HCT116 (cell line): Measurements from ENCODE around the gene ABL1. TPM values are rescaled to one million over a fixed set of nuclear protein-coding genes. Genes with fewer than 3 reads are reported as not detected.

Source experiments
- ATAC-seq: fragments of 200-7000 bp; cut with Tn5 transposase; 2 replicates; pipeline ENCODE4 v1.9.1; 2020; ENCODE audit warnings: mild to moderate bottlenecking, moderate library complexity
- BruUV-seq: library from RNA; stranded (reverse); fragments of 400-500 nt; replicated peaks from 2 replicates; lab custom pipeline; 2021; lab: Mats Ljungman, UMichigan
- CTCF ChIA-PET: fragments of 300-600 bp; sonication (Branson Sonifier 250); formaldehyde crosslinking; loops from one replicate; lab custom pipeline; 2021; ENCODE audit warnings: antibody characterized with exemption; lab: Charles Lee
- POLR2A ChIA-PET: fragments of 300-600, 350-600 bp; sonication (Branson Sonifier 250); formaldehyde crosslinking; loops from one replicate; lab custom pipeline; 2021; ENCODE audit warnings: antibody characterized with exemption; lab: Charles Lee
- RAD21 ChIA-PET, 2 experiments: fragments of 300-600 bp; sonication (Branson Sonifier 250); formaldehyde crosslinking; loops; one replicate each; lab custom pipeline; 2023; ENCODE audit warnings: low total read pairs in 2 of 2; ENCODE audit not compliant: uncharacterized antibody in 2 of 2, unreplicated experiment in 2 of 2, low non-redundant PET in 1 of 2; lab: Charles Lee
- DNase-seq: peaks from one replicate; pipeline ENCODE4 v3.0.0-alpha.2; 2010; ENCODE audit warnings: low read depth, low spot score
- H2AFZ ChIP-seq: fragments of 200-600 bp; shearing (Covaris generic), sonication (generic); 2 replicates; pipeline ENCODE4 v1.6.1; 2017; ENCODE audit warnings: low read depth, mixed run types, mixed read lengths, antibody characterized with exemption, low read length; ENCODE audit not compliant: poor library complexity, severe bottlenecking
- H3K27ac ChIP-seq: 2 replicates; pipeline ENCODE4 v1.5.1; 2012; ENCODE audit warnings: low read depth, low read length
- H3K27me3 ChIP-seq: fragments of 200-600 bp; sonication (generic); 2 replicates; pipeline ENCODE4 v1.6.1; 2016; ENCODE audit warnings: mixed run types, low read length, mixed read lengths; ENCODE audit not compliant: insufficient read depth
- H3K36me3 ChIP-seq, 2 experiments: fragments of 200-500 bp in 1 of 2; fragments of 200-600 bp in 1 of 2; sonication (Bioruptor generic) in 1 of 2; sonication (generic) in 1 of 2; 2 replicates each; pipeline versions ENCODE4 v1.5.1 to v1.6.1; 2014 to 2016; ENCODE audit warnings: low read length in 2 of 2, inconsistent platforms in 1 of 2, mixed read lengths in 1 of 2, mixed run types in 1 of 2; ENCODE audit not compliant: insufficient read depth in 2 of 2, control insufficient read depth in 1 of 2
- H3K4me1 ChIP-seq, 2 experiments: fragments of 200-600 bp in 1 of 2; sonication (generic) in 1 of 2; 2 replicates each; pipeline versions ENCODE4 v1.5.1 to v1.6.1; 2012 to 2017; ENCODE audit warnings: low read length in 2 of 2, inconsistent platforms in 1 of 2, mild to moderate bottlenecking in 1 of 2, mixed read lengths in 1 of 2, mixed run types in 1 of 2, moderate library complexity in 1 of 2; ENCODE audit not compliant: insufficient read depth in 2 of 2, control insufficient read depth in 1 of 2
- H3K4me2 ChIP-seq: fragments of 200-600 bp; sonication (generic); 2 replicates; pipeline ENCODE4 v1.6.1; 2017; ENCODE audit warnings: mixed run types, low read length, mixed read lengths
- H3K4me3 ChIP-seq, 2 experiments: fragments of 200-600 bp in 1 of 2; sonication (generic) in 1 of 2; replicated peaks in 1 of 2; 2 replicates each; pipeline ENCODE4 v1.5.1; 2011 to 2016; ENCODE audit warnings: low read length in 2 of 2, control low read depth in 1 of 2, low read depth in 1 of 2, mild to moderate bottlenecking in 1 of 2, mixed read lengths in 1 of 2, mixed run types in 1 of 2
- H3K79me2 ChIP-seq: fragments of 200-600 bp; sonication (generic); 2 replicates; pipeline ENCODE4 v1.6.1; 2017; ENCODE audit warnings: mild to moderate bottlenecking, mixed run types, low read length, moderate library complexity, mixed read lengths; ENCODE audit not compliant: insufficient read depth
- H3K9ac ChIP-seq: fragments of 200-600 bp; sonication (generic); 2 replicates; pipeline ENCODE4 v1.6.1; 2016; ENCODE audit warnings: low read length, mixed read lengths
- H3K9me2 ChIP-seq: fragments of 200-600 bp; sonication (generic), shearing (Covaris generic); 2 replicates; pipeline ENCODE4 v1.6.1; 2017; ENCODE audit warnings: mixed run types, mild to moderate bottlenecking, moderate library complexity; ENCODE audit not compliant: insufficient read depth
- H3K9me3 ChIP-seq, 2 experiments: fragments of 200-500 bp in 1 of 2; fragments of 200-600 bp in 1 of 2; sonication (Bioruptor generic) in 1 of 2; sonication (generic) in 1 of 2; 2 replicates each; pipeline ENCODE4 v1.6.1; 2014 to 2017; ENCODE audit warnings: low read length in 2 of 2, mixed read lengths in 2 of 2, inconsistent platforms in 1 of 2, low read depth in 1 of 2, mild to moderate bottlenecking in 1 of 2, mixed run types in 1 of 2, moderate library complexity in 1 of 2; ENCODE audit not compliant: control insufficient read depth in 1 of 2, insufficient read depth in 1 of 2
- H4K20me1 ChIP-seq: fragments of 200-600 bp; sonication (generic), shearing (Covaris generic); 2 replicates; pipeline ENCODE4 v1.6.1; 2017; ENCODE audit warnings: mixed run types, mild to moderate bottlenecking, moderate library complexity; ENCODE audit not compliant: insufficient read depth
- CBX3 ChIP-seq: IDR thresholded peaks from 2 replicates; pipeline ENCODE4 v1.6.1; 2012; ENCODE audit warnings: low read depth
- EGR1 ChIP-seq: IDR thresholded peaks from 2 replicates; pipeline ENCODE4 v1.6.1; 2012; ENCODE audit warnings: low read depth
- ELF1 ChIP-seq: IDR thresholded peaks from 2 replicates; pipeline ENCODE4 v1.6.1; 2012; ENCODE audit warnings: low read depth, borderline replicate concordance
- EZH2phosphoT487 ChIP-seq: fragments of 200-600 bp; IDR thresholded peaks from 2 replicates; pipeline ENCODE4 v1.6.1; 2018; ENCODE audit warnings: antibody characterized with exemption, borderline replicate concordance
- JUND ChIP-seq: IDR thresholded peaks from 2 replicates; pipeline ENCODE4 v1.6.1; 2012
- MAX ChIP-seq: IDR thresholded peaks from 2 replicates; pipeline ENCODE4 v1.6.1; 2012
- POLR2A ChIP-seq: IDR thresholded peaks from 2 replicates; pipeline ENCODE4 v1.7.0; 2011; ENCODE audit warnings: borderline replicate concordance; ENCODE audit not compliant: insufficient read depth, insufficient read length; ENCODE audit errors: extremely low read depth
- SP1 ChIP-seq: IDR thresholded peaks from 2 replicates; pipeline ENCODE4 v1.6.1; 2012; ENCODE audit warnings: low read depth
- intact Hi-C: fragments of 100-400 bp; cut with micrococcal nuclease; formaldehyde crosslinking; loops from 2 replicates; pipeline ENCODE4 v1.10.0; 2022
- total RNA-seq: library from RNA; stranded (reverse); gene quantifications from one replicate; pipeline ENCODE4 v1.2.1, GENCODE V29; 2021; ENCODE audit not compliant: unreplicated experiment

ABL1 gene
- total RNA-seq, 1 experiment from 2014 or later, result 54.7 TPM

GRCh38 chr9:130886981-130887380 lies 51.9 kb downstream of the ABL1 start:
- H3K4me2 ChIP-seq, result no peak overlapping the region
- intact Hi-C loops, result no loop called here
- no TSS peak for BruUV-seq
- H3K36me3 ChIP-seq, result peaks cover 0 to 13% of the 10 kb centered on the region in 2 experiments; a peak in 3 of 4 replicates
- H3K9ac ChIP-seq, result no peak overlapping the region
- H3K4me1 ChIP-seq, result no peaks in the 10 kb centered on the region; a peak in 1 of 4 replicates
- POLR2A ChIA-PET, result no interaction called here
- no peak overlapping the region for H2AFZ ChIP-seq
- no peaks in the 10 kb centered on the region for H3K27me3 ChIP-seq
- no peaks in the 10 kb centered on the region for H3K9me2 ChIP-seq
- no peak overlapping the region for H3K27ac ChIP-seq
- DNase-seq (no peak), ATAC-seq (no peak)
- CTCF ChIA-PET, result no interaction called here
- no peaks in the 10 kb centered on the region for H3K79me2 ChIP-seq
- no peak overlapping the region for H3K4me3 ChIP-seq
- H3K9me3 ChIP-seq, result no peaks in the 10 kb centered on the region
- TF ChIP-seq POLR2A (no peak), MAX (no peak), EZH2phosphoT487 (no peak)
- RAD21 ChIA-PET, result no interaction called here
- no peaks in the 10 kb centered on the region for H4K20me1 ChIP-seq

GRCh38 chr9:130887494-130888144 lies 52.6 kb downstream of the ABL1 start:
- Histone ChIP-seq H3K9ac (no peak overlapping the region), H3K79me2 (no peaks in the 10 kb centered on the region), H3K9me3 (no peaks in the 10 kb centered on the region), H3K4me2 (no peak overlapping the region), H3K4me3 (no peak overlapping the region), H3K9me2 (no peaks in the 10 kb centered on the region), H3K4me1 (no peaks in the 10 kb centered on the region), H3K27ac (no peak overlapping the region), H3K36me3 (peaks cover 0 to 13% of the 10 kb centered on the region in 2 experiments; a peak in 3 of 4 replicates), H3K27me3 (no peaks in the 10 kb centered on the region), H2AFZ (no peak overlapping the region), H4K20me1 (no peaks in the 10 kb centered on the region)
- no peak for TF ChIP-seq POLR2A
- TF ChIP-seq EGR1, result no peak
- TF ChIP-seq SP1, result no peak
- TF ChIP-seq ELF1, result no peak
- TF ChIP-seq CBX3, result no peak
- no peak for TF ChIP-seq JUND
- ChIA-PET RAD21 (no interaction called here), POLR2A (no interaction called here), CTCF (no interaction called here)
- no TSS peak for BruUV-seq
- no peak for ATAC-seq
- DNase-seq, result no peak
- intact Hi-C loops, result no loop called here
